Mammary epithelial cell (primary cell): ENCODE results near the gene COX7B2.

Source experiments
- EZH2 ChIP-seq: IDR thresholded peaks from 2 replicates; pipeline ENCODE4 v1.6.1; 2012; ENCODE audit warnings: low read length, inconsistent platforms, borderline replicate concordance
- TF ChIP-seq, protein P1 (sequence below), 2 donors: IDR thresholded peaks in 1 of 2; conservative IDR thresholded peaks in 1 of 2; 2 replicates each; pipeline ENCODE4 v1.5.1; 2011 to 2012; ENCODE audit warnings: inconsistent platforms in 2 of 2, low read length in 2 of 2, mild to moderate bottlenecking in 2 of 2, control low read depth in 1 of 2, low read depth in 1 of 2; ENCODE audit not compliant: insufficient read depth in 1 of 2; ENCODE audit errors: extremely low read depth in 1 of 2

DNA sequence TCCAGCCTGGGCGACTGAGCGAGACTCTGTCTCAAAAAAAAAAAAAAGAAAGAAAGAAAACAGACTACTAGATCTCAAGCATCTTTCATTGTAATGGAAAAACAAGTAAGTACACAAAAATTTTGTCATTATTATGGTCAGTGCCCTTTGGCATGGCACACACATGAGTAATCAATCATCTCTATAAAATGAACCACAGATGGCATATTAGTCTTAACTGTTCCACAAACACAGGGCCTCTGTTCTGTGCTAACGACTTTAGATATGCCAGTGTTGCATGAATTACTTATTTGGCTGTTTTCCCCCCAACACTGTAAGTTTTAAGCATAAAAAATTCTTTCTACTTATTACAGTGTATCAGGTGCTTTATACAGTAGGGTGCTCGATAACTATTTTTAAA lies 90.4 kb downstream of the COX7B2 start:
- TF ChIP-seq, protein P1, sequence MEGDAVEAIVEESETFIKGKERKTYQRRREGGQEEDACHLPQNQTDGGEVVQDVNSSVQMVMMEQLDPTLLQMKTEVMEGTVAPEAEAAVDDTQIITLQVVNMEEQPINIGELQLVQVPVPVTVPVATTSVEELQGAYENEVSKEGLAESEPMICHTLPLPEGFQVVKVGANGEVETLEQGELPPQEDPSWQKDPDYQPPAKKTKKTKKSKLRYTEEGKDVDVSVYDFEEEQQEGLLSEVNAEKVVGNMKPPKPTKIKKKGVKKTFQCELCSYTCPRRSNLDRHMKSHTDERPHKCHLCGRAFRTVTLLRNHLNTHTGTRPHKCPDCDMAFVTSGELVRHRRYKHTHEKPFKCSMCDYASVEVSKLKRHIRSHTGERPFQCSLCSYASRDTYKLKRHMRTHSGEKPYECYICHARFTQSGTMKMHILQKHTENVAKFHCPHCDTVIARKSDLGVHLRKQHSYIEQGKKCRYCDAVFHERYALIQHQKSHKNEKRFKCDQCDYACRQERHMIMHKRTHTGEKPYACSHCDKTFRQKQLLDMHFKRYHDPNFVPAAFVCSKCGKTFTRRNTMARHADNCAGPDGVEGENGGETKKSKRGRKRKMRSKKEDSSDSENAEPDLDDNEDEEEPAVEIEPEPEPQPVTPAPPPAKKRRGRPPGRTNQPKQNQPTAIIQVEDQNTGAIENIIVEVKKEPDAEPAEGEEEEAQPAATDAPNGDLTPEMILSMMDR (conservative IDR thresholded peaks at IDR 0.05 in 1 of 2, IDR thresholded peaks at IDR 0.05 in 1 of 2; ENCODE audit: extremely low read depth in 1 of 2, insufficient read depth in 1 of 2, low read depth in 1 of 2, low read length in 2 of 2) = no peak
- no peak for TF ChIP-seq EZH2
